ENCODE results near the gene LETM1. TPM values are rescaled to one million over a fixed set of nuclear protein-coding genes. Genes with fewer than 3 reads are reported as not detected.

LETM1 gene
- total and polyA plus RNA-seq, 2 of the 13 experiments (the other 11 are each of a cell fraction or from before 2014, with no cell fraction given), result 9.7 to 41.6 TPM

DNA sequence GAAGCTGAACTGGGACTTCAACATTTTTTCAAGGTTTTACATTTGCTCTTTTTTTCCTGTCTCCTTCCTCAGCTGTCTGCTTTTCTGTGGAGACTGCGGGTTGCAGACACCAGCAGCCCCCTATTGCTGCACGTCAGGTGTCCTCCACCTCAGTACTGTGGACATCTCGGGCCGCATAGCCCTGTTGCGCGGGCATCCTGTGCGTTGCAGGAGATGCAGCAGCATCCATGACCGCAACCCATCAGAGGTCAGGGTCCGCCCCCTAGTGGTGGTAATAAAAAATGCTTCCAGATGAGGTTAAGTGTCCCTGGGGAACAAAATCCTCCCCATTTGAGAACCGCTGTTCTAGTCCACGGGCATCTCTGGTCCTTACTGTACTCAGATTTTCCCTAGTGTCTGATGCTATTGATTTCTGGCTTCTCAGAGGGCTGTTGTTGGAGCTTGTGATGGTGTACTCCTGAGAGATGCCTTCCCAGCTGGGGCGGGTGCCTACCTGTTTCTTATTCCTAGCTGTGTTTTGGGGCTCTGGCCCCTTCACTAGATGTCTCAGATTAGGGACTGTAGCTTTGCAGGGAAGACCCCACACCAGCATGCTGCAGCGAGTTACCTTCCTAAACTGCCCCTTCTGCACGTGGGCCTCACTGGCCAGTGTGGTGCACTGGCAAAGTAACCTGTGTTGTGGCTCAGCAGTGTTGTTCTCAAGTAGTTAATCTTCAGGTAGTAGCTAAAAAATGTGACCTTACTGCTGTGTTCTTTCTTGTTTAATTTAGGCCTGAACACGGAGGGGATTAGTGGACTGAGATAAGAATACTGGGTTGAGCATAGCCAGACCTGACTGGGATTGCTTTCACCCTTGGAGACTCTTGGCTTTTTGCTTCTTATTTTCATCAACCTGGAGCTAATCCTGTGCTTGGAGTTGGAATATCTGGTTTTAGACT, 43.5 kb upstream of the LETM1 start (continued):
- peak; percentile 76 for TF ChIP-seq ZNF687 (CRISPR knock-in tag; IDR thresholded peaks at IDR 0.05)
- TF ChIP-seq, protein P1, sequence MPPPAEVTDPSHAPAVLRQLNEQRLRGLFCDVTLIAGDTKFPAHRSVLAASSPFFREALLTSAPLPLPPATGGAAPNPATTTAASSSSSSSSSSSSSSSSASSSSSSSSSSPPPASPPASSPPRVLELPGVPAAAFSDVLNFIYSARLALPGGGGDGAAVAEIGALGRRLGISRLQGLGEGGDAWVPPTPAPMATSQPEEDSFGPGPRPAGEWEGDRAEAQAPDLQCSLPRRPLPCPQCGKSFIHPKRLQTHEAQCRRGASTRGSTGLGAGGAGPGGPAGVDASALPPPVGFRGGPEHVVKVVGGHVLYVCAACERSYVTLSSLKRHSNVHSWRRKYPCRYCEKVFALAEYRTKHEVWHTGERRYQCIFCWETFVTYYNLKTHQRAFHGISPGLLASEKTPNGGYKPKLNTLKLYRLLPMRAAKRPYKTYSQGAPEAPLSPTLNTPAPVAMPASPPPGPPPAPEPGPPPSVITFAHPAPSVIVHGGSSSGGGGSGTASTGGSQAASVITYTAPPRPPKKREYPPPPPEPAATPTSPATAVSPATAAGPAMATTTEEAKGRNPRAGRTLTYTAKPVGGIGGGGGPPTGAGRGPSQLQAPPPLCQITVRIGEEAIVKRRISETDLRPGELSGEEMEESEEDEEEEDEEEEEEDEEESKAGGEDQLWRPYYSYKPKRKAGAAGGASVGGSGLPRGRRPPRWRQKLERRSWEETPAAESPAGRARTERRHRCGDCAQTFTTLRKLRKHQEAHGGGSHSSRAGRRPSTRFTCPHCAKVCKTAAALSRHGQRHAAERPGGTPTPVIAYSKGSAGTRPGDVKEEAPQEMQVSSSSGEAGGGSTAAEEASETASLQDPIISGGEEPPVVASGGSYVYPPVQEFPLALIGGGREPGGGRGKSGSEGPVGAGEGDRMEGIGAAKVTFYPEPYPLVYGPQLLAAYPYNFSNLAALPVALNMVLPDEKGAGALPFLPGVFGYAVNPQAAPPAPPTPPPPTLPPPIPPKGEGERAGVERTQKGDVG (CRISPR knock-in tag; IDR thresholded peaks at IDR 0.05; ENCODE audit: borderline replicate concordance), result peak; percentile 44; the same call in 1 of the 2 replicates
- TF ChIP-seq ZNF614 (CRISPR knock-in tag; IDR thresholded peaks at IDR 0.05; ENCODE audit: borderline replicate concordance), result 0 out of 2 replicates have a peak, but pooled peaks have one; percentile 17
- TF ChIP-seq, protein P2, sequence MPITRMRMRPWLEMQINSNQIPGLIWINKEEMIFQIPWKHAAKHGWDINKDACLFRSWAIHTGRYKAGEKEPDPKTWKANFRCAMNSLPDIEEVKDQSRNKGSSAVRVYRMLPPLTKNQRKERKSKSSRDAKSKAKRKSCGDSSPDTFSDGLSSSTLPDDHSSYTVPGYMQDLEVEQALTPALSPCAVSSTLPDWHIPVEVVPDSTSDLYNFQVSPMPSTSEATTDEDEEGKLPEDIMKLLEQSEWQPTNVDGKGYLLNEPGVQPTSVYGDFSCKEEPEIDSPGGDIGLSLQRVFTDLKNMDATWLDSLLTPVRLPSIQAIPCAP (CRISPR knock-in tag; IDR thresholded peaks at IDR 0.05; ENCODE audit: low read depth), result no peak
- 0 out of 2 replicates have a peak, but pooled peaks have one; percentile 30 for TF ChIP-seq HDAC1 (CRISPR knock-in tag; IDR thresholded peaks at IDR 0.05)
- TF ChIP-seq KDM2A (CRISPR knock-in tag; IDR thresholded peaks at IDR 0.05; ENCODE audit: borderline replicate concordance, low read depth), result peak; percentile 71; the same call in 1 of the 2 replicates
- peak; percentile 58 for TF ChIP-seq JARID2 (CRISPR knock-in tag; IDR thresholded peaks at IDR 0.05; ENCODE audit: insufficient replicate concordance)
- peak; percentile 47; the same call in 1 of the 2 replicates for TF ChIP-seq SAP130 (CRISPR knock-in tag; IDR thresholded peaks at IDR 0.05; ENCODE audit: low read depth)
- TF ChIP-seq SUZ12 (IDR thresholded peaks at IDR 0.05; ENCODE audit: low read depth, low read length), result no peak
- TF ChIP-seq GABPB1 (CRISPR knock-in tag; IDR thresholded peaks at IDR 0.05), result 0 out of 2 replicates have a peak, but pooled peaks have one; percentile 28
- TF ChIP-seq RFX1 (IDR thresholded peaks at IDR 0.05), result no peak
- peak; percentile 48; the same call in 1 of the 2 replicates for TF ChIP-seq ZNF792 (CRISPR knock-in tag; IDR thresholded peaks at IDR 0.05)
- TF ChIP-seq ZNF441 (CRISPR knock-in tag; IDR thresholded peaks at IDR 0.05; ENCODE audit: borderline replicate concordance), result 0 out of 2 replicates have a peak, but pooled peaks have one; percentile 20
- TF ChIP-seq HINFP (CRISPR knock-in tag; IDR thresholded peaks at IDR 0.05; ENCODE audit: low read depth), result 0 out of 2 replicates have a peak, but pooled peaks have one; percentile 33
- TF ChIP-seq KDM1A (CRISPR knock-in tag; IDR thresholded peaks at IDR 0.05), result peak; percentile 75
- TF ChIP-seq RXRB (CRISPR knock-in tag; IDR thresholded peaks at IDR 0.05; ENCODE audit: borderline replicate concordance), result 0 out of 2 replicates have a peak, but pooled peaks have one; percentile 31
